MM.1S (cell line): ENCODE results near the gene ROR2.

Experiments used
- DNase-seq: peaks from one replicate; pipeline ENCODE4 v3.0.0-alpha.2; 2015
- H2AFZ ChIP-seq: fragments of 300-600 bp; sonication (generic); 2 replicates; pipeline ENCODE4 v1.6.0; 2016; ENCODE audit warnings: antibody characterized with exemption, low read length
- H3F3A ChIP-seq: fragments of 300-600 bp; sonication (generic); 2 replicates; pipeline ENCODE4 v1.6.1; 2016; ENCODE audit warnings: mild to moderate bottlenecking, antibody characterized with exemption, low read length, moderate library complexity, mixed read lengths; ENCODE audit not compliant: insufficient read depth
- H3K27ac ChIP-seq: fragments of 300-600 bp; sonication (generic); 2 replicates; pipeline ENCODE4 v1.5.1; 2016; ENCODE audit warnings: mild to moderate bottlenecking, low read length
- H3K27me3 ChIP-seq: fragments of 300-600 bp; sonication (generic); replicated peaks from 2 replicates; pipeline ENCODE4 v1.6.0; 2016; ENCODE audit warnings: low read length; ENCODE audit not compliant: insufficient read depth
- H3K36me3 ChIP-seq: fragments of 300-600 bp; sonication (generic); replicated peaks from 2 replicates; pipeline ENCODE4 v1.6.1; 2016; ENCODE audit warnings: mild to moderate bottlenecking, low read length, mixed read lengths; ENCODE audit not compliant: insufficient read depth
- H3K4me1 ChIP-seq: fragments of 300-600 bp; sonication (generic); 2 replicates; pipeline ENCODE4 v1.6.1; 2016; ENCODE audit warnings: low read length, mixed read lengths
- H3K4me2 ChIP-seq: fragments of 300-600 bp; sonication (generic); 2 replicates; pipeline ENCODE4 v1.6.0; 2016; ENCODE audit warnings: low read depth, low read length
- H3K4me3 ChIP-seq: fragments of 300-600 bp; sonication (generic); 2 replicates; pipeline ENCODE4 v1.5.1; 2016; ENCODE audit warnings: low read length, mixed read lengths
- H3K79me2 ChIP-seq: fragments of 300-600 bp; sonication (generic); 2 replicates; pipeline ENCODE4 v1.6.1; 2016; ENCODE audit warnings: mixed run types, low read length, mixed read lengths
- H3K9ac ChIP-seq: fragments of 300-600 bp; sonication (generic); 2 replicates; pipeline ENCODE4 v1.6.1; 2016; ENCODE audit warnings: low read length, mixed read lengths
- H3K9me2 ChIP-seq: fragments of 300-600 bp; sonication (generic); replicated peaks from 2 replicates; pipeline ENCODE4 v1.6.1; 2016; ENCODE audit warnings: mild to moderate bottlenecking, low read length, mixed read lengths; ENCODE audit not compliant: insufficient read depth
- H3K9me3 ChIP-seq: fragments of 300-600 bp; sonication (generic); replicated peaks from 2 replicates; pipeline ENCODE4 v1.6.1; 2016; ENCODE audit warnings: mild to moderate bottlenecking, low read length, mixed read lengths; ENCODE audit not compliant: insufficient read depth
- H4K20me1 ChIP-seq: fragments of 300-600 bp; sonication (generic); 2 replicates; pipeline ENCODE4 v1.6.1; 2016; ENCODE audit warnings: mild to moderate bottlenecking, low read length, moderate library complexity, mixed read lengths; ENCODE audit not compliant: insufficient read depth
- EZH2 ChIP-seq: fragments of 300-600 bp; sonication (generic); optimal IDR thresholded peaks from 2 replicates; pipeline ENCODE3; 2017; ENCODE audit warnings: low read depth, mild to moderate bottlenecking, antibody characterized with exemption, low read length, mixed read lengths
- EZH2phosphoT487 ChIP-seq: fragments of 300-600 bp; sonication (generic); IDR thresholded peaks from 2 replicates; pipeline ENCODE4 v1.6.1; 2018; ENCODE audit warnings: antibody characterized with exemption, low read length
- TF ChIP-seq, protein P1 (sequence below): fragments of 300-600 bp; sonication (generic); IDR thresholded peaks from 2 replicates; pipeline ENCODE4 v1.5.1; 2016; ENCODE audit warnings: antibody characterized with exemption, low read length, mixed read lengths

Gene ROR2

DNA sequence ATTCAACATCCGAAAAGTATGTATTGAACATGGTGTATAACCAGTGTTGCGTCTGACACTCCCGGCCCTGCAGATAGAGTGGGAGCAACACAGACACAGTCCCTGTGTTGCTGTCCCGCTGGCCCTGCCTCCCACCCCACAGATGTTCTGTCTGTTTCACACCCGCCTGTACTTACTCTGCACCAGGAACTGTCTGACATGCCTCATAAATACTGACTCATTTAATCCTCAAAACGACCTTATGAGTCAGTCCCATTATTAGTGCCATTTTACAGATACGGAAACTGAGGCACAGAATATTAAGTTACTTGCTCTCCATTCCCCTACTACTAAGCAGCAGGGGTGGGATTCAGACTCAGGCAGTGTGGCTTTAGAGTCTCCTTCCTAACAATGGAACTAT is 416.6 kb downstream of the ROR2 start:
- no peak overlapping the region for H3K4me2 ChIP-seq
- H3K4me1 ChIP-seq = no peaks in the 10 kb centered on the region
- TF ChIP-seq EZH2phosphoT487 = no peak
- no peak for TF ChIP-seq EZH2
- TF ChIP-seq, protein P1, sequence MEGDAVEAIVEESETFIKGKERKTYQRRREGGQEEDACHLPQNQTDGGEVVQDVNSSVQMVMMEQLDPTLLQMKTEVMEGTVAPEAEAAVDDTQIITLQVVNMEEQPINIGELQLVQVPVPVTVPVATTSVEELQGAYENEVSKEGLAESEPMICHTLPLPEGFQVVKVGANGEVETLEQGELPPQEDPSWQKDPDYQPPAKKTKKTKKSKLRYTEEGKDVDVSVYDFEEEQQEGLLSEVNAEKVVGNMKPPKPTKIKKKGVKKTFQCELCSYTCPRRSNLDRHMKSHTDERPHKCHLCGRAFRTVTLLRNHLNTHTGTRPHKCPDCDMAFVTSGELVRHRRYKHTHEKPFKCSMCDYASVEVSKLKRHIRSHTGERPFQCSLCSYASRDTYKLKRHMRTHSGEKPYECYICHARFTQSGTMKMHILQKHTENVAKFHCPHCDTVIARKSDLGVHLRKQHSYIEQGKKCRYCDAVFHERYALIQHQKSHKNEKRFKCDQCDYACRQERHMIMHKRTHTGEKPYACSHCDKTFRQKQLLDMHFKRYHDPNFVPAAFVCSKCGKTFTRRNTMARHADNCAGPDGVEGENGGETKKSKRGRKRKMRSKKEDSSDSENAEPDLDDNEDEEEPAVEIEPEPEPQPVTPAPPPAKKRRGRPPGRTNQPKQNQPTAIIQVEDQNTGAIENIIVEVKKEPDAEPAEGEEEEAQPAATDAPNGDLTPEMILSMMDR = no peak
- H4K20me1 ChIP-seq = no peaks in the 10 kb centered on the region
- H3K27me3 ChIP-seq = no peaks in the 10 kb centered on the region
- H3K27ac ChIP-seq = no peak overlapping the region
- H2AFZ ChIP-seq = no peak overlapping the region
- no peak for DNase-seq
- H3K9me2 ChIP-seq = no peaks in the 10 kb centered on the region
- no peaks in the 10 kb centered on the region for H3K9me3 ChIP-seq
- H3K36me3 ChIP-seq = no peaks in the 10 kb centered on the region
- H3K4me3 ChIP-seq = no peak overlapping the region
- no peaks in the 10 kb centered on the region for H3F3A ChIP-seq
- no peaks in the 10 kb centered on the region for H3K79me2 ChIP-seq
- H3K9ac ChIP-seq = no peak overlapping the region

DNA sequence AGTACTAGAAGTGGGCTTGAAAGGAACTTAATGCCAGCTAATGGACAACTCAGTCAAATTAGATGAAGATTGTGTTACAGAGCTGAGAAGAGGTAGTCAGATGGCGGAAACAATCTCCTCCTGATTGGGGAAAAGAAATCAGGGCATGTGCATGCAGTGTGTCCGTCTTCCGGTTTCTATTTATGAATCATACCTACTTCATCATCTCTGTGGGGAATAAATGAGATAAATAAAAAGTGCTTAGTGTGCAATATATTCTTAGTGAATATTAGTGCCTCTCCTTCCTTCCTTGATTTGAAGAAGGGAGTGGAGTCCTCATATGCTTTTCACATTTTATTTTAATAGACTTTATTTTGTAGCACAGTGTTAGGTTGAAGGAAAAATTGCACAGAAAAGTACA is 417.7 kb downstream of the ROR2 start:
- H2AFZ ChIP-seq = no peak overlapping the region
- H3K4me1 ChIP-seq = no peaks in the 10 kb centered on the region
- H3K9me3 ChIP-seq = no peaks in the 10 kb centered on the region
- TF ChIP-seq EZH2 (no peak), EZH2phosphoT487 (no peak)
- TF ChIP-seq, protein P1 = no peak
- H3K4me3 ChIP-seq = no peak overlapping the region
- no peak overlapping the region for H3K9ac ChIP-seq
- DNase-seq = no peak
- no peak overlapping the region for H3K4me2 ChIP-seq
- H3K36me3 ChIP-seq = no peaks in the 10 kb centered on the region
- H4K20me1 ChIP-seq = no peaks in the 10 kb centered on the region
- no peaks in the 10 kb centered on the region for H3F3A ChIP-seq
- no peak overlapping the region for H3K27ac ChIP-seq
- no peaks in the 10 kb centered on the region for H3K27me3 ChIP-seq
- H3K9me2 ChIP-seq = no peaks in the 10 kb centered on the region
- H3K79me2 ChIP-seq = no peaks in the 10 kb centered on the region

DNA sequence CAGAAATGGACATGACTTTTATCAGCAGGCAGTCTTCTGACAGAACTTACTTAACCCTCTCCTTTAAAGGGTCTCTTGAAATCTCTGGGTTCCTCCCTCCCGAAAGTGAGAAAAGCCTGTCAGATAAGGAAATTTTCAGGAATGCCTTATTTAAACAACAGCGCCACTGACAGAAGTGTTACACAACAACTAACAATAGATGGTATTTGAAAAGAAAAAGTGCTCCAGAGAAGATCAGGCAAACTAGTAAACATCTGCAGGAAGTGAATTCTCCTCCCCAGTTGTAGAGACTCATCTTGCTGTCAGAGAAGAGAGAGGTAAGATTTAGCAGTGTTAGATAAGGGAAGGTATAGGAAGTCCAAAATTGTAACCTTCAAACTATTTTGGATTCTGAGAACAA is 419.2 kb downstream of the ROR2 start:
- Histone ChIP-seq H4K20me1 (no peaks in the 10 kb centered on the region), H3K9ac (no peak overlapping the region), H3K4me3 (no peak overlapping the region), H3F3A (no peaks in the 10 kb centered on the region), H3K9me3 (no peaks in the 10 kb centered on the region), H3K36me3 (no peaks in the 10 kb centered on the region), H2AFZ (no peak overlapping the region), H3K9me2 (no peaks in the 10 kb centered on the region), H3K4me1 (no peaks in the 10 kb centered on the region), H3K79me2 (no peaks in the 10 kb centered on the region), H3K27ac (no peak overlapping the region), H3K4me2 (no peak overlapping the region), H3K27me3 (no peaks in the 10 kb centered on the region)
- TF ChIP-seq EZH2phosphoT487 = no peak
- TF ChIP-seq, protein P1 = no peak
- TF ChIP-seq EZH2 = no peak
- no peak for DNase-seq

DNA sequence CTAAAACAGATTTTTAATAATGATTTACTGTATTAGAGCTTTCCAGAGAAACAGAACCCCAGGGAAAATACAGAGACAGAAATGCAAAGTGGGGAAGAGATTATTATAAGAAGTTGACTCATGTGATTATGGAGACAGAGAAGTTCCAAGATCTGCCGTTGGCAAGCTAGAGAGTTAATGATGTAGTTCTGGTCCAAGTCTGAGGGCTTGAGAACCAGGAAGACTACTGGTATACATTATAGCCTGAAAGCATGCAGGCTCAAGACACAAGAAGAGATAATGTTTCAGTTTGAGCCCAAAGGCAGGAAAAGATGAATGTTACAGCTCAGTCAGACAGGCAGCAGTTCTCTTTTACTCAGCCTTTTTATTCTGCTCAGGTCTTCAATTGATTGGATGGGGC is 427.5 kb downstream of the ROR2 start:
- Histone ChIP-seq H3K4me1 (no peaks in the 10 kb centered on the region), H3K4me3 (no peak overlapping the region), H3K9me3 (no peaks in the 10 kb centered on the region), H3K36me3 (no peaks in the 10 kb centered on the region), H3K9ac (no peak overlapping the region), H3F3A (no peaks in the 10 kb centered on the region), H3K9me2 (no peaks in the 10 kb centered on the region), H2AFZ (no peak overlapping the region), H3K27me3 (no peaks in the 10 kb centered on the region), H3K4me2 (no peak overlapping the region), H3K27ac (no peak overlapping the region), H4K20me1 (no peaks in the 10 kb centered on the region), H3K79me2 (no peaks in the 10 kb centered on the region)
- no peak for DNase-seq
- TF ChIP-seq EZH2phosphoT487 (no peak), EZH2 (no peak)
- TF ChIP-seq, protein P1 = no peak
